Mesothelial cell of epicardium (in vitro differentiated cells): Measurements from ENCODE around the gene BSDC1. TPM values are rescaled to one million over a fixed set of nuclear protein-coding genes. Genes with fewer than 3 reads are reported as not detected.

ENCODE experiments used
- DNase-seq, 2 experiments: peaks; one replicate each; pipeline ENCODE4 v3.0.0; 2021; ENCODE audit warnings: low spot score in 2 of 2; ENCODE audit not compliant: unreplicated experiment in 2 of 2
- H3K27ac Mint-ChIP-seq: 2 replicates; pipeline ENCODE4 v1.8.0; 2021; ENCODE audit warnings: mixed read lengths
- H3K27me3 Mint-ChIP-seq: 2 replicates; pipeline ENCODE4 v1.8.0; 2021; ENCODE audit warnings: low read depth, mixed read lengths
- H3K36me3 Mint-ChIP-seq: 2 replicates; pipeline ENCODE4 v1.8.0; 2021; ENCODE audit warnings: mixed read lengths
- H3K4me1 Mint-ChIP-seq: 2 replicates; pipeline ENCODE4 v1.8.0; 2021; ENCODE audit warnings: mixed read lengths
- H3K4me3 Mint-ChIP-seq: 2 replicates; pipeline ENCODE4 v1.8.0; 2021; ENCODE audit warnings: mild to moderate bottlenecking, moderate library complexity, mixed read lengths
- H3K9me3 Mint-ChIP-seq: 2 replicates; pipeline ENCODE4 v1.8.0; 2021; ENCODE audit warnings: mixed read lengths
- total RNA-seq: library from RNA; stranded (reverse); gene quantifications from 3 replicates; pipeline ENCODE4 v1.2.1, GENCODE V29; 2021
- TF ChIP-seq, protein P1 (sequence below): fragments of 200-600 bp; sonication (generic); IDR thresholded peaks from one replicate; pipeline ENCODE4 v1.5.0; 2021; ENCODE audit warnings: antibody characterized with exemption; ENCODE audit not compliant: unreplicated experiment

Gene BSDC1
- total RNA-seq, 1 donor from 2014 or later: 73.4 TPM

DNA sequence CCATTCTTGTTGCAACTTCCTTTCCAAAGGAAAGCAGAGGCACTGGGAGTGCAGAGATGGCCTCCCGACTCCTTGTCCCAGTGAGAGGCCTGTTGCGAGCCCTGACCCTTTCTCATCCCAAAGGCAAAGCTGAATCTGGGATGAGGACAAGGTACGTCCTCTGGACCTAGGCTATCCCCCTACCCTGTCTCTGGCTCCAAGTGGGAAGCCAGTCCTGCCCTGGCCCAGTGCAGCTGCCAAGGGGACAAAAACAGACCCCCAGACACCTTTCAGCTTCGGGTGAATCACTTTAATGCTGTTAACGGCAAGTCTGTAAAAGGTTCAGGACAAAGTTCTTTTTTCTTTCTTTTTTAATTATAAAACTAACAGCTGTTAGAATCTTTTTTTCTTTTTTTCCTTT is 29.4 kb downstream of the BSDC1 start:
- Mint-ChIP-seq H3K36me3 (peaks cover 7% of the 10 kb centered on the region), H3K27ac (no peak overlapping the region), H3K9me3 (no peaks in the 10 kb centered on the region), H3K4me3 (no peak overlapping the region), H3K27me3 (no peaks in the 10 kb centered on the region), H3K4me1 (peaks cover 14% of the 10 kb centered on the region)
- TF ChIP-seq, protein P1, sequence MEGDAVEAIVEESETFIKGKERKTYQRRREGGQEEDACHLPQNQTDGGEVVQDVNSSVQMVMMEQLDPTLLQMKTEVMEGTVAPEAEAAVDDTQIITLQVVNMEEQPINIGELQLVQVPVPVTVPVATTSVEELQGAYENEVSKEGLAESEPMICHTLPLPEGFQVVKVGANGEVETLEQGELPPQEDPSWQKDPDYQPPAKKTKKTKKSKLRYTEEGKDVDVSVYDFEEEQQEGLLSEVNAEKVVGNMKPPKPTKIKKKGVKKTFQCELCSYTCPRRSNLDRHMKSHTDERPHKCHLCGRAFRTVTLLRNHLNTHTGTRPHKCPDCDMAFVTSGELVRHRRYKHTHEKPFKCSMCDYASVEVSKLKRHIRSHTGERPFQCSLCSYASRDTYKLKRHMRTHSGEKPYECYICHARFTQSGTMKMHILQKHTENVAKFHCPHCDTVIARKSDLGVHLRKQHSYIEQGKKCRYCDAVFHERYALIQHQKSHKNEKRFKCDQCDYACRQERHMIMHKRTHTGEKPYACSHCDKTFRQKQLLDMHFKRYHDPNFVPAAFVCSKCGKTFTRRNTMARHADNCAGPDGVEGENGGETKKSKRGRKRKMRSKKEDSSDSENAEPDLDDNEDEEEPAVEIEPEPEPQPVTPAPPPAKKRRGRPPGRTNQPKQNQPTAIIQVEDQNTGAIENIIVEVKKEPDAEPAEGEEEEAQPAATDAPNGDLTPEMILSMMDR: no peak
- no peak for DNase-seq

GRCh38 chr1:32363713-32364112 is 30.5 kb downstream of the BSDC1 start:
- peak overlapping the region; percentile 10 for H3K4me3 Mint-ChIP-seq
- peaks cover 4% of the 10 kb centered on the region for H3K36me3 Mint-ChIP-seq
- H3K27me3 Mint-ChIP-seq: no peaks in the 10 kb centered on the region
- H3K9me3 Mint-ChIP-seq: no peaks in the 10 kb centered on the region
- H3K4me1 Mint-ChIP-seq: peaks cover 14% of the 10 kb centered on the region
- TF ChIP-seq, protein P1: no peak
- H3K27ac Mint-ChIP-seq: no peak overlapping the region
- DNase-seq: no peak

GRCh38 chr1:32362474-32363313 is 31.5 kb downstream of the BSDC1 start, which contains the start of the genes FAM229A and TSSK3:
TSS of gene FAM229A (minus strand) at chr1:32362485. CDS start at chr1:32362091, 394 bp downstream.
TSS of gene TSSK3 (plus strand) at chr1:32362539. CDS start at chr1:32362702, 163 bp downstream.
- peak within 1 kb of the TSS; percentile 48 for H3K27ac Mint-ChIP-seq
- H3K27me3 Mint-ChIP-seq: no peaks in the 10 kb centered on the region
- peaks cover 14% of the 10 kb centered on the region for H3K4me1 Mint-ChIP-seq
- no peak for DNase-seq
- H3K9me3 Mint-ChIP-seq: no peaks in the 10 kb centered on the region
- H3K4me3 Mint-ChIP-seq: peak within 1 kb of the TSS; percentile 68
- H3K36me3 Mint-ChIP-seq: peaks cover 6% of the 10 kb centered on the region
- TF ChIP-seq, protein P1: peak; percentile 9

- Mint-ChIP-seq H3K27ac (no peak overlapping the region), H3K36me3 (peaks cover 4% of the 10 kb centered on the region), H3K4me3 (peak overlapping the region; percentile 68), H3K9me3 (no peaks in the 10 kb centered on the region), H3K4me1 (peaks cover 14% of the 10 kb centered on the region), H3K27me3 (no peaks in the 10 kb centered on the region)
- peak; percentile 42 to 65 for DNase-seq
- TF ChIP-seq, protein P1: no peak
These were observed 32.4 kb downstream of the BSDC1 start for GRCh38 chr1:32361674-32362473.

GRCh38 chr1:32361308-32361673 is 33.0 kb downstream of the BSDC1 start:
- no peak for DNase-seq
- peak overlapping the region; percentile 26 for H3K4me3 Mint-ChIP-seq
- no peak overlapping the region for H3K27ac Mint-ChIP-seq
- H3K27me3 Mint-ChIP-seq: no peaks in the 10 kb centered on the region
- H3K9me3 Mint-ChIP-seq: no peaks in the 10 kb centered on the region
- TF ChIP-seq, protein P1: no peak
- H3K4me1 Mint-ChIP-seq: peaks cover 14% of the 10 kb centered on the region
- H3K36me3 Mint-ChIP-seq: peaks cover 4% of the 10 kb centered on the region
